HCT116 (cell line): Measurements from ENCODE around the gene SOS1.
A peak's percentile ranks its signal among the peaks of the same experiment; 100 is the strongest.

ENCODE experiments used
- ATF3 ChIP-seq: IDR thresholded peaks from 2 replicates; pipeline ENCODE4 v1.6.1; 2012
- CEBPB ChIP-seq: IDR thresholded peaks from 2 replicates; pipeline ENCODE4 v1.6.1; 2012; ENCODE audit warnings: low read depth
- CTCF ChIP-seq, 3 experiments: fragments of 200-600 bp in 1 of 3; sonication (generic) in 1 of 3; IDR thresholded peaks in 2 of 3; conservative IDR thresholded peaks in 1 of 3; 2 replicates each; pipeline ENCODE4 v1.5.1; 2012 to 2017; ENCODE audit warnings: low read depth in 2 of 3, low read length in 2 of 3, antibody characterized with exemption in 1 of 3, borderline replicate concordance in 1 of 3, control low read depth in 1 of 3, mild to moderate bottlenecking in 1 of 3, mixed read lengths in 1 of 3, mixed run types in 1 of 3, moderate library complexity in 1 of 3; ENCODE audit not compliant: insufficient read depth in 1 of 3
- EZH2 ChIP-seq: fragments of 200-600 bp; sonication (generic); IDR thresholded peaks from 2 replicates; pipeline ENCODE4 v1.6.1; 2017; ENCODE audit warnings: antibody characterized with exemption, mixed run types
- EZH2phosphoT487 ChIP-seq: fragments of 200-600 bp; IDR thresholded peaks from 2 replicates; pipeline ENCODE4 v1.6.1; 2018; ENCODE audit warnings: antibody characterized with exemption, borderline replicate concordance
- JUND ChIP-seq: IDR thresholded peaks from 2 replicates; pipeline ENCODE4 v1.6.1; 2012
- POLR2A ChIP-seq: IDR thresholded peaks from 2 replicates; pipeline ENCODE4 v1.7.0; 2011; ENCODE audit warnings: borderline replicate concordance; ENCODE audit not compliant: insufficient read depth, insufficient read length; ENCODE audit errors: extremely low read depth
- POLR2AphosphoS5 ChIP-seq: IDR thresholded peaks from 2 replicates; pipeline ENCODE4 v1.6.1; 2011; ENCODE audit warnings: mild to moderate bottlenecking, low read depth, low read length, moderate library complexity
- RAD21 ChIP-seq: IDR thresholded peaks from 2 replicates; pipeline ENCODE4 v1.6.1; 2012; ENCODE audit warnings: low read depth, mild to moderate bottlenecking
- SP1 ChIP-seq: IDR thresholded peaks from 2 replicates; pipeline ENCODE4 v1.6.1; 2012; ENCODE audit warnings: low read depth
- SRF ChIP-seq: IDR thresholded peaks from 2 replicates; pipeline ENCODE4 v1.6.1; 2012; ENCODE audit warnings: low read depth
- TCF7L2 ChIP-seq: IDR thresholded peaks from 2 replicates; pipeline ENCODE4 v1.7.0; 2011; ENCODE audit warnings: borderline replicate concordance, inconsistent platforms; ENCODE audit not compliant: insufficient read depth, insufficient read length; ENCODE audit errors: extremely low read depth
- ZNF274 ChIP-seq: fragments of 200-500 bp; sonication (Bioruptor generic); IDR thresholded peaks from 2 replicates; pipeline ENCODE4 v1.6.1; 2014; ENCODE audit warnings: mild to moderate bottlenecking, low read depth, low read length, inconsistent platforms
- TF ChIP-seq, protein P1 (sequence below): IDR thresholded peaks from 2 replicates; pipeline ENCODE4 v1.6.1; 2012; ENCODE audit warnings: low read depth

DNA sequence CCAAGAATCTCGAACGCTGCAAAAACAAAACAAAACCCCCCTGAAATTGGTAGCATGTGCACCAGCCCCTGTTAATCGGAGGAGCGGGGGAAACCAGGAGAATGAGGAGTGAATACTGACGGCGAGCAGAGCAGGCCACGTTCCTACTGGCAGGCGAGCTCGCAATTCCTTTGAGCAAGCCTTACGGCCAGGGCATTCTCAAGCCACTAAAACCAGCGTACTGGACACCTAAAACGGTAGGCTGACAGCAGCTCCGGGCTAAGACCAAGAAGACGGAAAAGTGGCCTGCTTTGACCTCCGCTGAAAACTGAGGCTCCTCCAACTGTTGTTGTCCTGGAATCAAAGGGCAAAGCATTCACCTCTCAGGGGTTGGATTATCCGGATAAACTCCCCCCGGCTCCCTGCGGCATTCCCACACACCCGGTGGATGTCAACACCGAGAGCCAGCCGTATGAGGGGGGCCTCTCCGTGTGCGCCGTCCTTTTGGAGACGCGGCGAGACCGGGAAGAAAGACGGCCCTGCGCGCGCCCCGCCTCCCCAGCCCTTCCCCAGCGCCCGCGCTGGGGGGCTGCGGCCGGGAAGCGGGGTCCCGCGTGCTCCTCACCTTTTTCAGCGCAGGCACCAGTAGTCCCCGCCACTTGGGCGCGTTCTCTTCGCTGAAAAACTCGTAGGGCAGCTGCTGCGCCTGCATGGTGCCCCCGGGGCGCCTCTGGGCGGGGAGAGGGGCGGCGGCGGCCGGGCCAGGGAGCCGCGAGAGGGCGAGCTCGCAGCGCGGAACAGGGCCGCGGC lies 925 bp downstream of the SOS1 start:
- TF ChIP-seq POLR2A (no peak), CTCF (IDR thresholded peaks at IDR 0.05 in 2 of 3, conservative IDR thresholded peaks at IDR 0.05 in 1 of 3; ENCODE audit: borderline replicate concordance in 1 of 3, insufficient read depth in 1 of 3, low read depth in 2 of 3, low read length in 2 of 3) (peak in 1 of 3 experiments; percentile 8; a peak in 1 of 6 replicates), POLR2AphosphoS5 (no peak), SRF (no peak), JUND (no peak), EZH2 (no peak), ATF3 (no peak), CEBPB (no peak), RAD21 (peak; percentile 19; the same call in 1 of the 2 replicates), EZH2phosphoT487 (no peak), SP1 (no peak), TCF7L2 (no peak), ZNF274 (no peak)
- TF ChIP-seq, protein P1, sequence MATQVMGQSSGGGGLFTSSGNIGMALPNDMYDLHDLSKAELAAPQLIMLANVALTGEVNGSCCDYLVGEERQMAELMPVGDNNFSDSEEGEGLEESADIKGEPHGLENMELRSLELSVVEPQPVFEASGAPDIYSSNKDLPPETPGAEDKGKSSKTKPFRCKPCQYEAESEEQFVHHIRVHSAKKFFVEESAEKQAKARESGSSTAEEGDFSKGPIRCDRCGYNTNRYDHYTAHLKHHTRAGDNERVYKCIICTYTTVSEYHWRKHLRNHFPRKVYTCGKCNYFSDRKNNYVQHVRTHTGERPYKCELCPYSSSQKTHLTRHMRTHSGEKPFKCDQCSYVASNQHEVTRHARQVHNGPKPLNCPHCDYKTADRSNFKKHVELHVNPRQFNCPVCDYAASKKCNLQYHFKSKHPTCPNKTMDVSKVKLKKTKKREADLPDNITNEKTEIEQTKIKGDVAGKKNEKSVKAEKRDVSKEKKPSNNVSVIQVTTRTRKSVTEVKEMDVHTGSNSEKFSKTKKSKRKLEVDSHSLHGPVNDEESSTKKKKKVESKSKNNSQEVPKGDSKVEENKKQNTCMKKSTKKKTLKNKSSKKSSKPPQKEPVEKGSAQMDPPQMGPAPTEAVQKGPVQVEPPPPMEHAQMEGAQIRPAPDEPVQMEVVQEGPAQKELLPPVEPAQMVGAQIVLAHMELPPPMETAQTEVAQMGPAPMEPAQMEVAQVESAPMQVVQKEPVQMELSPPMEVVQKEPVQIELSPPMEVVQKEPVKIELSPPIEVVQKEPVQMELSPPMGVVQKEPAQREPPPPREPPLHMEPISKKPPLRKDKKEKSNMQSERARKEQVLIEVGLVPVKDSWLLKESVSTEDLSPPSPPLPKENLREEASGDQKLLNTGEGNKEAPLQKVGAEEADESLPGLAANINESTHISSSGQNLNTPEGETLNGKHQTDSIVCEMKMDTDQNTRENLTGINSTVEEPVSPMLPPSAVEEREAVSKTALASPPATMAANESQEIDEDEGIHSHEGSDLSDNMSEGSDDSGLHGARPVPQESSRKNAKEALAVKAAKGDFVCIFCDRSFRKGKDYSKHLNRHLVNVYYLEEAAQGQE = no peak
